Nephron progenitor cell (in vitro differentiated cells): ENCODE results near the gene ING3.
"Not testable (repeated sequence)": the region's sequence is repeated elsewhere in the genome, so short reads cannot be mapped to it uniquely, and the experiment has no call there.

Experiments
- DNase-seq: peaks from one replicate; pipeline ENCODE4 v3.0.0; 2021
- H3K27ac Mint-ChIP-seq: 2 replicates; pipeline ENCODE4 v1.8.0; 2021; ENCODE audit warnings: mild to moderate bottlenecking, moderate library complexity, mixed read lengths
- H3K27me3 Mint-ChIP-seq: 2 replicates; pipeline ENCODE4 v1.8.0; 2021; ENCODE audit warnings: mild to moderate bottlenecking, low read depth, mixed read lengths; ENCODE audit not compliant: poor library complexity
- H3K36me3 Mint-ChIP-seq: 2 replicates; pipeline ENCODE4 v1.8.0; 2021; ENCODE audit warnings: low read depth, mixed read lengths
- H3K4me1 Mint-ChIP-seq: 2 replicates; pipeline ENCODE4 v1.8.0; 2021; ENCODE audit warnings: mixed read lengths
- H3K4me3 Mint-ChIP-seq: 2 replicates; pipeline ENCODE4 v1.8.0; 2021; ENCODE audit warnings: mild to moderate bottlenecking, moderate library complexity, mixed read lengths
- H3K9me3 Mint-ChIP-seq: 2 replicates; pipeline ENCODE4 v1.8.0; 2021; ENCODE audit warnings: mild to moderate bottlenecking, moderate library complexity, mixed read lengths
- TF ChIP-seq, protein P1 (sequence below): fragments of 200-600 bp; sonication (generic); IDR thresholded peaks from 2 replicates; pipeline ENCODE4 v1.5.0; 2021; ENCODE audit warnings: antibody characterized with exemption

Gene ING3

DNA sequence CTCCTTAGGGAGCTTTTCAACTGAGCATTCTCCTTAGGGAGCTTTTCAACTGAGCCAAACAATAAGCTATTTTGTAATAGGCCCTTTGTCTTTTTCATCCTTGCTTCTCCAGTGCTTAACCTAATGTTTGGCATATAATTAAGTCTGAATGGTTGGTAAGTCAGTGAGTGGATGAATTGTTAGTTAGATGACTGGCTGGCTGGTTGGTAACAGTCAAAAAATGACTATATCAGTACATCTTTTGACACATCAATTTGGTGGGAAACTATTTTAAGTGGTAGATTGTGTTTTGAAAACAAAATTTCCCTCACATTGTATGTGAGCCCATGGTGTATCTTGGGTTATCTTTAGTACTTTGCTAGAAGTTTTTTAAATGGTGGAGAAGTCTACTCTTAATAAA lies 16.4 kb downstream of the ING3 start:
- TF ChIP-seq, protein P1, sequence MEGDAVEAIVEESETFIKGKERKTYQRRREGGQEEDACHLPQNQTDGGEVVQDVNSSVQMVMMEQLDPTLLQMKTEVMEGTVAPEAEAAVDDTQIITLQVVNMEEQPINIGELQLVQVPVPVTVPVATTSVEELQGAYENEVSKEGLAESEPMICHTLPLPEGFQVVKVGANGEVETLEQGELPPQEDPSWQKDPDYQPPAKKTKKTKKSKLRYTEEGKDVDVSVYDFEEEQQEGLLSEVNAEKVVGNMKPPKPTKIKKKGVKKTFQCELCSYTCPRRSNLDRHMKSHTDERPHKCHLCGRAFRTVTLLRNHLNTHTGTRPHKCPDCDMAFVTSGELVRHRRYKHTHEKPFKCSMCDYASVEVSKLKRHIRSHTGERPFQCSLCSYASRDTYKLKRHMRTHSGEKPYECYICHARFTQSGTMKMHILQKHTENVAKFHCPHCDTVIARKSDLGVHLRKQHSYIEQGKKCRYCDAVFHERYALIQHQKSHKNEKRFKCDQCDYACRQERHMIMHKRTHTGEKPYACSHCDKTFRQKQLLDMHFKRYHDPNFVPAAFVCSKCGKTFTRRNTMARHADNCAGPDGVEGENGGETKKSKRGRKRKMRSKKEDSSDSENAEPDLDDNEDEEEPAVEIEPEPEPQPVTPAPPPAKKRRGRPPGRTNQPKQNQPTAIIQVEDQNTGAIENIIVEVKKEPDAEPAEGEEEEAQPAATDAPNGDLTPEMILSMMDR, result no peak
- no peaks in the 10 kb centered on the region for H3K9me3 Mint-ChIP-seq
- no peak overlapping the region for H3K4me3 Mint-ChIP-seq
- H3K27ac Mint-ChIP-seq, result no peak overlapping the region
- H3K36me3 Mint-ChIP-seq, result peaks cover 62% of the 10 kb centered on the region
- H3K4me1 Mint-ChIP-seq, result no peaks in the 10 kb centered on the region
- no peak for DNase-seq
- H3K27me3 Mint-ChIP-seq, result no peaks in the 10 kb centered on the region

DNA sequence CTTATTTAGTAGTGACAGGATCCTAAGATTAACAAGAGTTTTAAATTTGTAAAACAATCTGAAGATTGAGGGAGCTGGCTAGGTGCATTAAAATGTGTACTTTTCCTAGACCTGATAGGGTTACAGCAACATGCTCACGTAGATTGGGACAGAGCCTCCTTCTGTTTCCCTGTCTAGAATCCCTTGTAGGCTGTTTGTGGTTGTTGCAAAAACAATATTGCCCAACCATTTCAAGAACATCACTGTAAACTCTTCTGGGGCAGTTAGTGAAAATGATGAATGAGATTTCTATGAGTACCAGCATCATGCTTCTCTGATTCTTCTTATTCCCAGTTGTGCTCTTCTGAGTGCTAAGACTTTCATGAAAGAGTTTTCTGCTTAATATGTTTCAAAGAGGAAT lies 23.3 kb downstream of the ING3 start:
- DNase-seq, result no peak
- TF ChIP-seq, protein P1, result no peak
- Mint-ChIP-seq H3K4me1 (no peaks in the 10 kb centered on the region), H3K4me3 (no peak overlapping the region), H3K27ac (no peak overlapping the region), H3K27me3 (no peaks in the 10 kb centered on the region), H3K9me3 (no peaks in the 10 kb centered on the region), H3K36me3 (peaks cover 54% of the 10 kb centered on the region)

DNA sequence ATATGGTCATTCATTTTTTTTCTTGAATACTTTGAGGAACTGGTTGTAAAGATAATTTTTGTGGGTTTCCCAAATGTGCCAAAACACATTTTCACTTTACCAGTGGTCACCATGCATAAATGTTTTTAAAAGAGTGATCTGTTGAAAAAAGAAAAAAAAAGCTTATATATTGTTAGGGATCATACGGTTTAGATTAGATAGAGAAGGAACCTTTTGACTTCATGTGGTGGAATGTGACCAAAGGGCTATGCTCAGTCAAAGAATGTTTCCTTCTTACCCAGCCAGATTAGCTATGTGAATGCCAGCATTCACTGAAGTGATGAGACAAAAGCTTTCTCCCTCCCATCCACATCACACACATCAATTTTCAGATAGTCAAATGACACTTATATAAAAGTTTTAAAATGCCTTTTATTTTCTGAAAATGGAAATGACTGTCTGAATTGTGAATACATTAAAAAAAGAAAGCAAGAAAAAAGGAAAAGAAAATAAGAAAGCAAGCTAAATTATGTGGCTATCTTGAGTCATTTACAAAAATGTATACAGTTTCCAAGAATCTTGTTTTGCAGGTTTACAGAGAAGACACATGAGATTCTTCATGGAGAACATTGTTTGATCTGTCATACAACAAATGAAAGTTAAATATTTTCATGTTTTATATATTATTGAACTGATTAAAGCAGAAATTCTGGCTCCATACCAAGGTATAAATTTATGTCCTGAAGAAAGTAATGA lies 29.4 kb downstream of the ING3 start:
- Mint-ChIP-seq H3K4me3 (no peak overlapping the region), H3K9me3 (no peaks in the 10 kb centered on the region), H3K27me3 (peaks cover 3% of the 10 kb centered on the region), H3K36me3 (peaks cover 4% of the 10 kb centered on the region), H3K4me1 (no peaks in the 10 kb centered on the region), H3K27ac (no peak overlapping the region)
- no peak for DNase-seq
- TF ChIP-seq, protein P1, result no peak

DNA sequence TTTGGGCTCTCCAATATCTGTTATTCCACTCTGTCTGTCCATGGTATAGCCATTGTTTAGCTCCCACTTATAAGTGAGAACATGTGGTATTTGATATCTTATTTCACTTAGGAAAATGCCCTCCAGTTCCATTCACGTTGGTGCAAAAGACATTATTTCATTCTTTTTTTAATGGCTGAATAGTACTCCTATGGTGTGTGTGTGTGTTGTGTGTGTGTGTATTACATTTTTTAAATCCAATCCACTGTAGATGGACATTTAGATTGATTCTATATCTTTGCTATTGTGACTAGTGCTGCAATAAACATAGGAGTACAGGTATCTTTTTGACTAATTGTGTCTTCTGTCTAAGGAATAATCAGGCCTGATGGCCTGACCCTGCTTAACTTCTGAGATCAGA lies 30.5 kb downstream of the ING3 start:
- H3K36me3 Mint-ChIP-seq, result no peaks in the 10 kb centered on the region

DNA sequence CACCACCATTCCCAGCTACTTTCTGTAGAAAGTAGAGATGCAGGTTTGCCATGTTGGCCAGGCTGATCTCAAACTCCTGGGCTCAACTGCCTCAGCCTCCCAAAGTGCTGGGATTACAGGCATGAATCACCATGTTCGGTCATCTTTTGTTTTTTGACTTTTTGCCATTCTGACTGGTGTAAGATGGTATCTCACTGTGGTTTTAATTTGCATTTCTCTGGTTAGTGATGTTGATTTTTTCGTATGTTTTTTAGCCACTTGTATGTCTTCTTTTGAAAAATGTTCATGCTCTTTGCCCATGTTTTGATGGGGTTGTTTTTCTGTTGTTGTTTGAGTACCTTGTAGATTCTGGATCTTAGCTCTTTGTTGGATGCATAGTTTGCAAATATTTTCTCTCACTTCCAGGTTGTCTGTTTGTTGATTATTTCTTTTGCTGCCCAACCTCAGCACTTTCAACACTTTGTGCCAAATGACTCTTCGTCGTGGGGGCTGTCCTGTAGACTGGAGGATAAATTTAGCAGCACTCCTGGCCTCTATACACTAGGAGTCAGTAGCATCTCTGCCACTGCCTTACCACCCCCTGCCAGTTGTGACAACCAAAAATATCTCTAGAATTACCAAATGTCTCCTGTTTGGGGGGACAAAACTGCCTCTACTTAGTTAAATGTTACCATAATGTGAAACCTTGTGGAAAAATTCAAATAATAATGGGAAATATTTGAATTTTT lies 31.5 kb downstream of the ING3 start:
- H3K4me1 Mint-ChIP-seq, result no peaks in the 10 kb centered on the region

More for the DNA sequence above, 30.5 kb downstream of the ING3 start:
- peaks cover 3% of the 10 kb centered on the region for H3K27me3 Mint-ChIP-seq
- DNase-seq, result no peak
- no peaks in the 10 kb centered on the region for H3K9me3 Mint-ChIP-seq
- TF ChIP-seq, protein P1, result no peak
- no peak overlapping the region for H3K4me3 Mint-ChIP-seq
- no peaks in the 10 kb centered on the region for H3K4me1 Mint-ChIP-seq
- no peak overlapping the region for H3K27ac Mint-ChIP-seq

DNA sequence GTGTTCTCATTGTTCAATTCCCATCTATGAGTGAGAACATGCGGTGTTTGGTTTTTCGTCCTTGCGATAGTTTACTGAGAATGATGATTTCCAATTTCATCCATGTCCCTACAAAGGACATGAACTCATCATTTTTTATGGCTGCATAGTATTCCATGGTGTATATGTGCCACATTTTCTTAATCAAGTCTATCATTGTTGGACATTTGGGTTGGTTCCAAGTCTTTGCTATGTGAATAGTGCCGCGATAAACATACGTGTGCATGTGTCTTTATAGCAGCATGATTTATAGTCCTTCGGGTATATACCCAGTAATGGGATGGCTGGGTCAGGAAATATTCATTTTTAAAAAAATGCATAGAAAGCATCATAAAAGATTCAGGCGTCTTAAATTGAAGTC lies 33.0 kb downstream of the ING3 start:
- not testable (repeated sequence) for H3K4me3 Mint-ChIP-seq, DNase-seq, H3K27ac Mint-ChIP-seq, H3K4me1 Mint-ChIP-seq, H3K9me3 Mint-ChIP-seq, H3K36me3 Mint-ChIP-seq
- H3K27me3 Mint-ChIP-seq, result peaks cover 11% of the 10 kb centered on the region

More for the DNA sequence above, 31.5 kb downstream of the ING3 start:
- TF ChIP-seq, protein P1, result no peak
- no peak for DNase-seq
- Mint-ChIP-seq H3K27ac (peak overlapping the region; percentile 5), H3K4me3 (no peak overlapping the region), H3K36me3 (no peaks in the 10 kb centered on the region), H3K9me3 (no peaks in the 10 kb centered on the region), H3K27me3 (peaks cover 4% of the 10 kb centered on the region)
